Pancreas (tissue), 10 donors: ENCODE data around the gene HAGHL. TPM values are rescaled to one million over a fixed set of nuclear protein-coding genes. Genes with fewer than 3 reads are reported as not detected.

Experiments
- ATAC-seq, 4 donors: fragments of 200-7000 bp; cut with Tn5 transposase; one replicate each; pipeline versions ENCODE4 v1.8.0 to v1.9.1; 2020; ENCODE audit warnings: mild to moderate bottlenecking in 4 of 4, moderate library complexity in 4 of 4
- DNase-seq, 6 donors: peaks; one replicate each; pipeline ENCODE4 v3.0.0-alpha.2; 2020
- FAIRE-seq: peaks from 2 replicates; lab custom pipeline; 2012; peaks lifted over from hg19 to GRCh38; lab: Jason Lieb, UNC
- H3K27ac ChIP-seq, 4 donors: fragments of 200-600 bp; sonication (generic); 1 replicate in 3 of 4; 2 replicates in 1 of 4; pipeline versions ENCODE4 v1.5.0 to v1.8.0; 2020
- H3K27me3 ChIP-seq, 4 donors: fragments of 200-600 bp; one replicate each; pipeline ENCODE4 v1.8.0; 2021
- H3K36me3 ChIP-seq, 3 donors: fragments of 200-600 bp; sonication (generic) in 1 of 3; one replicate each; pipeline versions ENCODE4 v1.5.0 to v1.8.0; 2020 to 2021
- H3K4me1 ChIP-seq, 3 donors: fragments of 200-600 bp; one replicate each; pipeline ENCODE4 v1.8.0; 2021
- H3K4me3 ChIP-seq, 4 donors: fragments of 200-600 bp; sonication (generic) in 2 of 4; one replicate each; pipeline versions ENCODE4 v1.5.0 to v1.8.0; 2020 to 2021
- H3K9me3 ChIP-seq, 4 donors: fragments of 200-600 bp; one replicate each; pipeline ENCODE4 v1.8.0; 2021
- WGBS, 2 donors: extraction: QIAGEN DNeasy Blood & Tissue Kit; methylation state at CpG; one replicate each; pipeline ENCODE4 v1.1.7; 2013; 5-methylcytosine and 5-hydroxymethylcytosine counted together
- intact Hi-C, 3 donors: fragments of 100-400 bp; cut with DNase I; formaldehyde crosslinking; loops; one replicate each; pipeline versions ENCODE4 v1.11.1 to v1.14.2; 2022
- polyA plus RNA-seq, 2 donors: library from polyadenylated mRNA; stranded (reverse); fragments of 200-250 nt; gene quantifications; one replicate each; pipeline ENCODE4 v1.2.3, GENCODE V29; 2013
- total RNA-seq, 6 donors: library from RNA; stranded (reverse); fragmentation: NEBNext Ultra II Directional in 4 of 6; extraction: Animal tissue kit (Norgen Biotek cat#: 25700) in 4 of 6; gene quantifications; one replicate each; pipeline versions ENCODE4 v1.2.1 to v1.2.4, GENCODE V29; 2021 to 2023
- TF ChIP-seq, protein P1 (sequence below), 4 donors: fragments of 200-600 bp; sonication (generic) in 3 of 4; IDR thresholded peaks; one replicate each; pipeline versions ENCODE4 v1.5.0 to v1.8.0; 2021; ENCODE audit warnings: antibody characterized with exemption in 4 of 4
- donor health status: healthy with polysubstance abuse.
- donor health status: DM: no; HTN: no; CAD: no; lungs with moderate emphysema.
- donor health status: DM: no; HTN: no; CAD: no.
- donor health status: control.
- donor health status: control.
- donor health status: Bipolar disorder and iron deficiency.
- donor health status: DM: yes; HTN: yes; CAD: no.
- donor health status: DM: no; HTN: no; CAD: no.
- donor health status: DM: no; HTN: no; CAD: no.
- donor health status: DM: yes; HTN: yes; CAD: no.

Gene HAGHL
- total and polyA plus RNA-seq, 8 donors = 0.47 to 17.5 (median 1.6) TPM

GRCh38 chr16:714079-714478 lies 12.8 kb upstream of the HAGHL start:
- peak overlapping the region in 1 of 4 donors; percentile 38 for H3K4me3 ChIP-seq
- no peak overlapping the region for H3K27ac ChIP-seq
- peaks cover 0 to 10% (median 0%) of the 10 kb centered on the region in 4 donors for H3K27me3 ChIP-seq
- no peaks in the 10 kb centered on the region for H3K9me3 ChIP-seq
- DNase-seq = no peak
- ATAC-seq = no peak
- TF ChIP-seq, protein P1, sequence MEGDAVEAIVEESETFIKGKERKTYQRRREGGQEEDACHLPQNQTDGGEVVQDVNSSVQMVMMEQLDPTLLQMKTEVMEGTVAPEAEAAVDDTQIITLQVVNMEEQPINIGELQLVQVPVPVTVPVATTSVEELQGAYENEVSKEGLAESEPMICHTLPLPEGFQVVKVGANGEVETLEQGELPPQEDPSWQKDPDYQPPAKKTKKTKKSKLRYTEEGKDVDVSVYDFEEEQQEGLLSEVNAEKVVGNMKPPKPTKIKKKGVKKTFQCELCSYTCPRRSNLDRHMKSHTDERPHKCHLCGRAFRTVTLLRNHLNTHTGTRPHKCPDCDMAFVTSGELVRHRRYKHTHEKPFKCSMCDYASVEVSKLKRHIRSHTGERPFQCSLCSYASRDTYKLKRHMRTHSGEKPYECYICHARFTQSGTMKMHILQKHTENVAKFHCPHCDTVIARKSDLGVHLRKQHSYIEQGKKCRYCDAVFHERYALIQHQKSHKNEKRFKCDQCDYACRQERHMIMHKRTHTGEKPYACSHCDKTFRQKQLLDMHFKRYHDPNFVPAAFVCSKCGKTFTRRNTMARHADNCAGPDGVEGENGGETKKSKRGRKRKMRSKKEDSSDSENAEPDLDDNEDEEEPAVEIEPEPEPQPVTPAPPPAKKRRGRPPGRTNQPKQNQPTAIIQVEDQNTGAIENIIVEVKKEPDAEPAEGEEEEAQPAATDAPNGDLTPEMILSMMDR (IDR thresholded peaks at IDR 0.05) = no peak
- intact Hi-C loops = loop anchor here in 2 of 3 donors (2.0 to 10.0 kb wide), 3 partner anchors 73 to 343 kb away; no protein-coding TSS in a partner anchor
- 73 to 81% methylated on average over 11 of the region's 11 CpGs for WGBS, 2 donors
- H3K4me1 ChIP-seq = peaks cover 0 to 13% (median 10%) of the 10 kb centered on the region in 3 donors
- H3K36me3 ChIP-seq = no peaks in the 10 kb centered on the region
- no peak for FAIRE-seq

- intact Hi-C loops = loop anchor here in 2 of 3 donors (2.0 to 10.0 kb wide), 3 partner anchors 72 to 342 kb away; no protein-coding TSS in a partner anchor
- Histone ChIP-seq H3K27me3 (peaks cover 0 to 10% (median 0%) of the 10 kb centered on the region in 4 donors), H3K36me3 (no peaks in the 10 kb centered on the region), H3K27ac (peak within 1 kb of the TSS; percentile 36 to 60 (median 50)), H3K4me1 (peaks cover 3 to 17% (median 14%) of the 10 kb centered on the region in 3 donors), H3K9me3 (no peaks in the 10 kb centered on the region), H3K4me3 (peak within 1 kb of the TSS; percentile 56 to 89 (median 68))
- peak; percentile 78 to 91 (median 86) for ATAC-seq
- TF ChIP-seq, protein P1 (IDR thresholded peaks at IDR 0.05) = no peak
- DNase-seq = peak; percentile 87 to 98 (median 94)
- WGBS, 2 donors = 5 to 10% methylated on average over 41 to 108 of the region's 108 CpGs
- FAIRE-seq = no peak
Observed at GRCh38 chr16:714558-715476, 12.1 kb upstream of the HAGHL start, which contains the start of gene METRN. METRN (plus strand) TSS chr16:715118; CDS start chr16:715290, 172 bp downstream.

DNA sequence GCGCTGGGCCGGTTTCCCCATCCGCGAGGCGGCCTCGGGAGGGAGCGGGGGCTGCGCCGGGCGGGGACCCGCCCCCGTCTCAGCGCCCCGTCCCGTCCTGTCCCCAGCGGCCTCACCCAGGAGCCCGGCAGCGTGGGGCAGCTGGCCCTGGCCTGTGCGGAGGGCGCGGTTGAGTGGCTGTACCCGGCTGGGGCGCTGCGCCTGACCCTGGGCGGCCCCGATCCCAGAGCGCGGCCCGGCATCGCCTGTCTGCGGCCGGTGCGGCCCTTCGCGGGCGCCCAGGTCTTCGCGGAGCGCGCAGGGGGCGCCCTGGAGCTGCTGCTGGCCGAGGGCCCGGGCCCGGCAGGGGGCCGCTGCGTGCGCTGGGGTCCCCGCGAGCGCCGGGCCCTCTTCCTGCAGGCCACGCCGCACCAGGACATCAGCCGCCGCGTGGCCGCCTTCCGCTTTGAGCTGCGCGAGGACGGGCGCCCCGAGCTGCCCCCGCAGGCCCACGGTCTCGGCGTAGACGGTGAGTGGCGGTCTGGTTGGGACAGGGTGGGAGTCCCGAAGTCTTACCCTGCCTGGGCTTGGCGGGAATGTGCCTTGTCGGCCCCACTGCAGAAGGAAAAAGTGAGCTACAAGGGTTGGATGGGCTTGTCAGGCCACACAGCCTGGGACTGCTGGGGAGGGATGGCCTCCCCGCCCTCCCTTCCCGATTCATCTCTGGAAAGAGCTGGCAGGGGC lies 11.3 kb upstream of the HAGHL start:
- peak in 1 of 6 donors; percentile 78 for DNase-seq
- H3K27me3 ChIP-seq = peaks cover 0 to 9% (median 0%) of the 10 kb centered on the region in 4 donors

GRCh38 chr16:716200-716568 lies 10.7 kb upstream of the HAGHL start:
- peak in 2 of 4 donors; percentile 26 to 34 for ATAC-seq
- TF ChIP-seq, protein P1 (IDR thresholded peaks at IDR 0.05) = no peak
- intact Hi-C loops = loop anchor here in 1 of 3 donors (10.0 kb wide), 1 partner anchor 339 kb away; no protein-coding TSS in a partner anchor
- H3K27me3 ChIP-seq = peaks cover 0 to 4% (median 0%) of the 10 kb centered on the region in 4 donors
- peaks cover 6 to 23% (median 18%) of the 10 kb centered on the region in 3 donors for H3K4me1 ChIP-seq
- H3K4me3 ChIP-seq = peak overlapping the region in 3 of 4 donors; percentile 56 to 89 (median 67)
- H3K9me3 ChIP-seq = no peaks in the 10 kb centered on the region
- 12 to 15% methylated on average over 12 of the region's 12 CpGs for WGBS, 2 donors
- no peak for FAIRE-seq
- no peaks in the 10 kb centered on the region for H3K36me3 ChIP-seq
- peak in 4 of 6 donors; percentile 68 to 83 (median 74) for DNase-seq
- peak overlapping the region; percentile 44 to 68 (median 52) for H3K27ac ChIP-seq

More for the DNA sequence above, 11.3 kb upstream of the HAGHL start:
- ATAC-seq (peak in 3 of 4 donors; percentile 2 to 10 (median 3)), FAIRE-seq (no peak)
- Histone ChIP-seq H3K9me3 (no peaks in the 10 kb centered on the region), H3K27ac (peak overlapping the region; percentile 36 to 60 (median 50)), H3K4me3 (peak overlapping the region; percentile 56 to 89 (median 68)), H3K4me1 (peaks cover 6 to 23% (median 18%) of the 10 kb centered on the region in 3 donors), H3K36me3 (no peaks in the 10 kb centered on the region)
- intact Hi-C loops = loop anchor here in 2 of 3 donors (2.0 to 10.0 kb wide), 2 partner anchors 71 to 339 kb away; no protein-coding TSS in a partner anchor
- WGBS, 2 donors = 3% methylated on average over 48 to 74 of the region's 74 CpGs
- TF ChIP-seq, protein P1 (IDR thresholded peaks at IDR 0.05) = no peak
